Vagina (tissue), 2 donors: Measurements from ENCODE around the gene METTL26. TPM values are rescaled to one million over a fixed set of nuclear protein-coding genes. Genes with fewer than 3 reads are reported as not detected.
A peak's percentile ranks its signal among the peaks of the same experiment; 100 is the strongest.

Experiments used
- DNase-seq, 2 donors: peaks; one replicate each; pipeline ENCODE4 v3.0.0-alpha.2; 2017; ENCODE audit errors: extremely low spot score in 2 of 2
- H3K27ac ChIP-seq: fragments of 200-600 bp; sonication (generic); one replicate; pipeline ENCODE4 v1.5.1; 2019
- H3K27me3 ChIP-seq: fragments of 200-600 bp; sonication (generic); one replicate; pipeline ENCODE4 v1.5.1; 2019
- H3K36me3 ChIP-seq, 2 donors: fragments of 200-600 bp; sonication (generic); one replicate each; pipeline ENCODE4 v1.5.1; 2017 to 2019
- H3K4me1 ChIP-seq: fragments of 200-600 bp; sonication (generic); one replicate; pipeline ENCODE4 v1.5.1; 2019
- H3K4me3 ChIP-seq, 2 donors: fragments of 200-600 bp; sonication (generic); 1 replicate in 1 of 2; 2 replicates in 1 of 2; pipeline ENCODE4 v1.5.1; 2016 to 2019
- H3K9me3 ChIP-seq: fragments of 200-600 bp; sonication (generic); one replicate; pipeline ENCODE4 v1.5.1; 2019
- CTCF ChIP-seq, 3 experiments: fragments of 450-650 bp in 2 of 3; fragments of 200-600 bp in 1 of 3; sonication (generic) in 1 of 3; IDR thresholded peaks; one replicate each; pipeline ENCODE4 v1.5.1; 2017 to 2019; ENCODE audit warnings: antibody characterized with exemption in 3 of 3, mild to moderate bottlenecking in 2 of 3, moderate library complexity in 2 of 3
- POLR2A ChIP-seq, 2 donors: fragments of 450-650 bp; IDR thresholded peaks; one replicate each; pipeline ENCODE4 v1.6.1; 2017; ENCODE audit warnings: antibody characterized with exemption in 2 of 2, mild to moderate bottlenecking in 2 of 2, moderate library complexity in 2 of 2
- POLR2AphosphoS5 ChIP-seq, 2 donors: sonication (generic); formaldehyde crosslinking; IDR thresholded peaks; one replicate each; pipeline ENCODE4 v1.9.0; 2017; ENCODE audit warnings: antibody characterized with exemption in 2 of 2, mild to moderate bottlenecking in 2 of 2, low read depth in 1 of 2; ENCODE audit not compliant: insufficient read depth in 1 of 2
- intact Hi-C: fragments of 100-400 bp; cut with DNase I; formaldehyde crosslinking; loops from one replicate; pipeline ENCODE4 v1.15.1; 2023
- total RNA-seq: library from RNA; depleted of rRNA; stranded (reverse); fragments of >200 nt; gene quantifications from one replicate; pipeline ENCODE4 v1.2.3, GENCODE V29; 2016

METTL26 gene
- total RNA-seq, 1 donor from 2014 or later: 187 TPM

- Histone ChIP-seq H3K4me1 (peaks cover 46% of the 10 kb centered on the region), H3K4me3 (no peak overlapping the region)
Observed at GRCh38 chr16:640614-641013, 4.5 kb upstream of the METTL26 start.

GRCh38 chr16:638836-639235, 2.7 kb upstream of the METTL26 start:
- no peak for DNase-seq
- H3K27ac ChIP-seq: no peak overlapping the region
- peaks cover 52% of the 10 kb centered on the region for H3K4me1 ChIP-seq
- no peaks in the 10 kb centered on the region for H3K27me3 ChIP-seq
- no peaks in the 10 kb centered on the region for H3K9me3 ChIP-seq
- no peaks in the 10 kb centered on the region for H3K36me3 ChIP-seq
- intact Hi-C loops: no loop called here
- TF ChIP-seq CTCF (IDR thresholded peaks at IDR 0.05): no peak
- no peak for TF ChIP-seq POLR2A (IDR thresholded peaks at IDR 0.05)
- TF ChIP-seq POLR2AphosphoS5 (IDR thresholded peaks at IDR 0.05; ENCODE audit: insufficient read depth in 1 of 2, low read depth in 1 of 2): no peak
- no peak overlapping the region for H3K4me3 ChIP-seq

More at GRCh38 chr16:640614-641013, 4.5 kb upstream of the METTL26 start:
- TF ChIP-seq CTCF (IDR thresholded peaks at IDR 0.05): no peak
- TF ChIP-seq POLR2AphosphoS5 (IDR thresholded peaks at IDR 0.05; ENCODE audit: insufficient read depth in 1 of 2, low read depth in 1 of 2): no peak
- intact Hi-C loops: loop anchor here (10.0 kb wide), 1 partner anchor 256 kb away; the partner anchor contains the start of gene PGAP6
- no peaks in the 10 kb centered on the region for H3K36me3 ChIP-seq
- H3K27me3 ChIP-seq: no peaks in the 10 kb centered on the region
- H3K9me3 ChIP-seq: no peaks in the 10 kb centered on the region
- DNase-seq: no peak
- peak overlapping the region; percentile 80 for H3K27ac ChIP-seq

- Histone ChIP-seq H3K9me3 (no peaks in the 10 kb centered on the region), H3K4me1 (peaks cover 45% of the 10 kb centered on the region), H3K4me3 (peak overlapping the region in 1 of 2 donors; percentile 96), H3K27ac (no peak overlapping the region), H3K27me3 (no peaks in the 10 kb centered on the region), H3K36me3 (no peaks in the 10 kb centered on the region)
- TF ChIP-seq POLR2A (IDR thresholded peaks at IDR 0.05): no peak
- no peak for TF ChIP-seq CTCF (IDR thresholded peaks at IDR 0.05)
- TF ChIP-seq POLR2AphosphoS5 (IDR thresholded peaks at IDR 0.05; ENCODE audit: insufficient read depth in 1 of 2, low read depth in 1 of 2): no peak
- no peak for DNase-seq
- intact Hi-C loops: no loop called here
Observed at GRCh38 chr16:638034-638543, 2.0 kb upstream of the METTL26 start.

GRCh38 chr16:637081-638018, 1.2 kb upstream of the METTL26 start:
- Histone ChIP-seq H3K27ac (peak overlapping the region; percentile 99), H3K9me3 (no peaks in the 10 kb centered on the region), H3K4me1 (peaks cover 38% of the 10 kb centered on the region), H3K27me3 (no peaks in the 10 kb centered on the region), H3K4me3 (peak overlapping the region; percentile 69 to 96), H3K36me3 (no peaks in the 10 kb centered on the region)
- DNase-seq: no peak
- TF ChIP-seq CTCF (IDR thresholded peaks at IDR 0.05): peak in 1 of 3 experiments; percentile 1
- TF ChIP-seq POLR2AphosphoS5 (IDR thresholded peaks at IDR 0.05; ENCODE audit: insufficient read depth in 1 of 2, low read depth in 1 of 2): no peak
- no peak for TF ChIP-seq POLR2A (IDR thresholded peaks at IDR 0.05)
- intact Hi-C loops: no loop called here
